ENCODE results near the gene ACSS3.
A peak's percentile ranks its signal among the peaks of the same experiment; 100 is the strongest.

ACSS3 gene

GRCh38 chr12:81123611-81124010 is 45.7 kb downstream of the ACSS3 start:
- TF ChIP-seq, protein P1, sequence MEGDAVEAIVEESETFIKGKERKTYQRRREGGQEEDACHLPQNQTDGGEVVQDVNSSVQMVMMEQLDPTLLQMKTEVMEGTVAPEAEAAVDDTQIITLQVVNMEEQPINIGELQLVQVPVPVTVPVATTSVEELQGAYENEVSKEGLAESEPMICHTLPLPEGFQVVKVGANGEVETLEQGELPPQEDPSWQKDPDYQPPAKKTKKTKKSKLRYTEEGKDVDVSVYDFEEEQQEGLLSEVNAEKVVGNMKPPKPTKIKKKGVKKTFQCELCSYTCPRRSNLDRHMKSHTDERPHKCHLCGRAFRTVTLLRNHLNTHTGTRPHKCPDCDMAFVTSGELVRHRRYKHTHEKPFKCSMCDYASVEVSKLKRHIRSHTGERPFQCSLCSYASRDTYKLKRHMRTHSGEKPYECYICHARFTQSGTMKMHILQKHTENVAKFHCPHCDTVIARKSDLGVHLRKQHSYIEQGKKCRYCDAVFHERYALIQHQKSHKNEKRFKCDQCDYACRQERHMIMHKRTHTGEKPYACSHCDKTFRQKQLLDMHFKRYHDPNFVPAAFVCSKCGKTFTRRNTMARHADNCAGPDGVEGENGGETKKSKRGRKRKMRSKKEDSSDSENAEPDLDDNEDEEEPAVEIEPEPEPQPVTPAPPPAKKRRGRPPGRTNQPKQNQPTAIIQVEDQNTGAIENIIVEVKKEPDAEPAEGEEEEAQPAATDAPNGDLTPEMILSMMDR (IDR thresholded peaks at IDR 0.05; ENCODE audit: low read length, missing control alignments): no peak
- no peak overlapping the region for H3K4me3 ChIP-seq (replicated peaks; ENCODE audit: low read depth, low read length)
- no peak for DNase-seq (ENCODE audit: low read depth)

GRCh38 chr12:81125691-81126090 is 47.8 kb downstream of the ACSS3 start:
- TF ChIP-seq, protein P1 (IDR thresholded peaks at IDR 0.05; ENCODE audit: low read length, missing control alignments): no peak
- no peak overlapping the region for H3K4me3 ChIP-seq (replicated peaks; ENCODE audit: low read depth, low read length)
- no peak for DNase-seq (ENCODE audit: low read depth)

DNA sequence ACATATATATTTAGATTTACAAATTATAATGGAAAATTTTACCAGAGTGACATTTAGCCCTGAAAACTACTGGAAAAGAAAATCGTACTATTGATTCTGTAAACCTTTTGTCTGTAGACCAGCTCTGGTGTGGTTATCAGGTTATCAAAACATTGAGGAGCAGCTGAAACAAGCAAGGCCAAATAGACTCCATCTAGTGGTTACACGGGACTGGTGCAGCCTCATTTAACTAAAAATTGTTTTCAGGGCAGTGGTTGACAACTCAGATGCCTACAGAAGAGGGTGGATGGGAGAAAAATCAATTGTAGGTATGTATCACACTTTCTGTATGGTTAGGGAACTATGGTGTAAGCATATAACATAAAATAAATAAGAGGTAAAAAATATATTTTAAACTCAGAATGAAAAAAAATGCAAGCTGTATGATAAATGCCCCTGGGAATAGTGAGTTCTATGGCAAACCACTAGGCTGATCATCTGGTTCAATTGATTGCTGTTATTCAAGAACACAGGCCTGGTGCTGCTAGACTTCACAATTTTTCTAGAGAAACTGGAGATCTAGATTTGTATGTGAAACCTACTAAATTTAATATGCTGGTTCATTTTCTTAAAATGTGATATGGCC is 51.2 kb downstream of the ACSS3 start:
- TF ChIP-seq, protein P1 (IDR thresholded peaks at IDR 0.05; ENCODE audit: low read length, missing control alignments): peak; percentile 96
- no peak overlapping the region for H3K4me3 ChIP-seq (replicated peaks; ENCODE audit: low read depth, low read length)
- peak; percentile 61 for DNase-seq (ENCODE audit: low read depth)

DNA sequence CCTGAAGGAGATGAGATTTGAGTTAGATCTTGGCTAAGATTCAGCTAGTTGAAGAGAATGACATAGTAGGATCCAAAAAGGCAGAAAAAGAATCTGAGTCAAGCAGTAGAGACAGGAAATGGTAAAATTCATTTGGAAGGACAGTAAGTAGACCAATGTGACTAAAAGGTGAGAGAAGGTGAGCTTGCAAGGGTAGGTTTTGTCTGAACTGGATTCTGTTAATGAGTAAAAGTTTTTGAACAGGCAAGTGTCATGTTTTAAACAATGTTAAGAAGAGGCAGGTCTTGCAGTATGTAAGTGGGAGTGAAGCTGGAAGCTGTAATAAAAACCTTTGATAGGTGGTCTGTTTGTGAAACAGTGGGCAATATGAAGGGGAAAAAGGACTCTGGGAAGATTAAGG is 58.6 kb downstream of the ACSS3 start:
- H3K4me3 ChIP-seq (replicated peaks; ENCODE audit: low read depth, low read length): no peak overlapping the region
- DNase-seq (ENCODE audit: low read depth): no peak
- TF ChIP-seq, protein P1 (IDR thresholded peaks at IDR 0.05; ENCODE audit: low read length, missing control alignments): no peak

- DNase-seq (ENCODE audit: low read depth): no peak
- TF ChIP-seq, protein P1 (IDR thresholded peaks at IDR 0.05; ENCODE audit: low read length, missing control alignments): no peak
- H3K4me3 ChIP-seq (replicated peaks; ENCODE audit: low read depth, low read length): no peak overlapping the region
Observed at GRCh38 chr12:81137801-81138200, 59.9 kb downstream of the ACSS3 start.

DNA sequence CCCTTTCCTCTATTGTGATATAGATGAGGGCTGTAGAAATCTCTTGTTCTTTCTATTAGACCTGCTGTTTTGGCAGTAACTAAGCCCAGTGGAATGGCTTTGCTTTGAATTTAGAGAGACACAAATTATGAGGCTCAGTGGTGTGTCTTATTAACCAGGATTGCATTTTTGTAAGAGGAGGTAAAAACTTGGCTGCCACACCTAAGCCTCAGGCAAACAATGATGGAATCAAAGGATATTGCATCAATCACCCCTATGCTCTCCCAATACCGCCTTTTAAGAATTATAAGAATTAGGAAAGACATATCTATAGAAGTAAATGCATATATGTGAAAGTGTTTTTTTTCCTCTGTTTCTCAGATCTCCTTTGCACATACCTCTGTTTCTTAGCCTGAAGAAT is 63.3 kb downstream of the ACSS3 start:
- no peak for DNase-seq (ENCODE audit: low read depth)
- no peak overlapping the region for H3K4me3 ChIP-seq (replicated peaks; ENCODE audit: low read depth, low read length)
- TF ChIP-seq, protein P1 (IDR thresholded peaks at IDR 0.05; ENCODE audit: low read length, missing control alignments): no peak

- DNase-seq (ENCODE audit: low read depth): no peak
- TF ChIP-seq, protein P1 (IDR thresholded peaks at IDR 0.05; ENCODE audit: low read length, missing control alignments): no peak
Observed at GRCh38 chr12:81143057-81143456, 65.2 kb downstream of the ACSS3 start.

More at GRCh38 chr12:81143057-81143456, 65.2 kb downstream of the ACSS3 start:
- no peak overlapping the region for H3K4me3 ChIP-seq (replicated peaks; ENCODE audit: low read depth, low read length)
